ENCODE data around the gene ZNF598.
"Not testable (repeated sequence)": the region's sequence is repeated elsewhere in the genome, so short reads cannot be mapped to it uniquely, and the experiment has no call there.

ZNF598 gene

GRCh38 chr16:2033909-2034695 is 24.5 kb upstream of the ZNF598 start:
- WGBS, 2 experiments = 87 to 90% methylated on average over 12 to 13 of the region's 32 CpGs
- not testable (repeated sequence) for H3K4me3 ChIP-seq (ENCODE audit: insufficient read depth, low read depth, low read length); H3K27me3 ChIP-seq (ENCODE audit: control insufficient read depth, insufficient read depth, low read length, poor library complexity, severe bottlenecking); H3K9me3 ChIP-seq (ENCODE audit: control insufficient read depth, low read length); H3K36me3 ChIP-seq (ENCODE audit: control insufficient read depth, insufficient read depth, low read length)
- peak overlapping the region; percentile 1 for H3K27ac ChIP-seq (ENCODE audit: insufficient read depth, low read depth, low read length, poor library complexity, severe bottlenecking)
- peaks cover 18% of the 10 kb centered on the region for H3K4me1 ChIP-seq (ENCODE audit: control insufficient read depth, insufficient read depth, low read length)

- Histone ChIP-seq H3K27ac (ENCODE audit: insufficient read depth, low read depth, low read length, poor library complexity, severe bottlenecking) (peak overlapping the region; percentile 1), H3K36me3 (ENCODE audit: control insufficient read depth, insufficient read depth, low read length) (no peaks in the 10 kb centered on the region), H3K27me3 (ENCODE audit: control insufficient read depth, insufficient read depth, low read length, poor library complexity, severe bottlenecking) (peaks cover 6% of the 10 kb centered on the region), H3K9me3 (ENCODE audit: control insufficient read depth, low read length) (no peaks in the 10 kb centered on the region), H3K4me3 (ENCODE audit: insufficient read depth, low read depth, low read length) (no peak overlapping the region), H3K4me1 (ENCODE audit: control insufficient read depth, insufficient read depth, low read length) (peaks cover 18% of the 10 kb centered on the region)
- WGBS, 2 experiments = 70 to 72% methylated on average over 37 of the region's 37 CpGs
These were observed 23.7 kb upstream of the ZNF598 start for GRCh38 chr16:2033057-2033908.

GRCh38 chr16:2032285-2033056 is 22.9 kb upstream of the ZNF598 start:
- Histone ChIP-seq H3K9me3 (ENCODE audit: control insufficient read depth, low read length) (no peaks in the 10 kb centered on the region), H3K4me1 (ENCODE audit: control insufficient read depth, insufficient read depth, low read length) (peaks cover 18% of the 10 kb centered on the region), H3K4me3 (ENCODE audit: insufficient read depth, low read depth, low read length) (no peak overlapping the region), H3K27me3 (ENCODE audit: control insufficient read depth, insufficient read depth, low read length, poor library complexity, severe bottlenecking) (peaks cover 14% of the 10 kb centered on the region), H3K36me3 (ENCODE audit: control insufficient read depth, insufficient read depth, low read length) (no peaks in the 10 kb centered on the region), H3K27ac (ENCODE audit: insufficient read depth, low read depth, low read length, poor library complexity, severe bottlenecking) (no peak overlapping the region)
- 92 to 94% methylated on average over 15 of the region's 15 CpGs for WGBS, 2 experiments

GRCh38 chr16:2031081-2031577 is 21.5 kb upstream of the ZNF598 start:
- H3K4me3 ChIP-seq (ENCODE audit: insufficient read depth, low read depth, low read length) = no peak overlapping the region
- H3K9me3 ChIP-seq (ENCODE audit: control insufficient read depth, low read length) = no peaks in the 10 kb centered on the region
- WGBS, 2 experiments = 92 to 93% methylated on average over 11 of the region's 11 CpGs
- peaks cover 18% of the 10 kb centered on the region for H3K4me1 ChIP-seq (ENCODE audit: control insufficient read depth, insufficient read depth, low read length)
- H3K36me3 ChIP-seq (ENCODE audit: control insufficient read depth, insufficient read depth, low read length) = no peaks in the 10 kb centered on the region
- H3K27me3 ChIP-seq (ENCODE audit: control insufficient read depth, insufficient read depth, low read length, poor library complexity, severe bottlenecking) = peaks cover 27% of the 10 kb centered on the region
- no peak overlapping the region for H3K27ac ChIP-seq (ENCODE audit: insufficient read depth, low read depth, low read length, poor library complexity, severe bottlenecking)

DNA sequence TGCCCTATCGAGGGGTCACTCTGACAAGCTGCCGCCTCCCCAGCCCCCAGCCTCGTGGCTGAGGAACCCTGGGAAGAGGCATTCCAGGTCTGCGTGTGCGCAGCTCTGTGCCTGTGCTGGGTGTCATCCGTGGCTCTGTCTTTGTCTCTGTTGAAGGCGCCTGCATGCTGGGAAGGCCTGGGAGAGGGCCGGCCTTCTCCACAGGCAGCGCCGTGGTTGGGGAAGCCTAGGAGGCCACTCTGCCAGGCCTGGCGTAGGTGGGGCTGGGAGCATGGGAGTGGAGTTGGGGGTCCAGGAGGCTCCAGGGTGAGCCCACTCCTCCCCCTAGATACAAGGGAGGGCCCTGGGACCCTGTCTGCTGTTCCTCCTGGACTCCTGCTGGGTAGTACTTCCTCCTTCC is 20.4 kb upstream of the ZNF598 start:
- H3K9me3 ChIP-seq (ENCODE audit: control insufficient read depth, low read length) = no peaks in the 10 kb centered on the region
- 86 to 88% methylated on average over 11 of the region's 11 CpGs for WGBS, 2 experiments
- H3K36me3 ChIP-seq (ENCODE audit: control insufficient read depth, insufficient read depth, low read length) = no peaks in the 10 kb centered on the region
- no peak overlapping the region for H3K27ac ChIP-seq (ENCODE audit: insufficient read depth, low read depth, low read length, poor library complexity, severe bottlenecking)
- H3K27me3 ChIP-seq (ENCODE audit: control insufficient read depth, insufficient read depth, low read length, poor library complexity, severe bottlenecking) = peaks cover 37% of the 10 kb centered on the region
- no peak overlapping the region for H3K4me3 ChIP-seq (ENCODE audit: insufficient read depth, low read depth, low read length)
- H3K4me1 ChIP-seq (ENCODE audit: control insufficient read depth, insufficient read depth, low read length) = peaks cover 12% of the 10 kb centered on the region

- 92 to 93% methylated on average over 22 of the region's 22 CpGs for WGBS, 2 experiments
- Histone ChIP-seq H3K4me3 (ENCODE audit: insufficient read depth, low read depth, low read length) (no peak overlapping the region), H3K27ac (ENCODE audit: insufficient read depth, low read depth, low read length, poor library complexity, severe bottlenecking) (no peak overlapping the region), H3K9me3 (ENCODE audit: control insufficient read depth, low read length) (no peaks in the 10 kb centered on the region), H3K27me3 (ENCODE audit: control insufficient read depth, insufficient read depth, low read length, poor library complexity, severe bottlenecking) (peaks cover 42% of the 10 kb centered on the region), H3K4me1 (ENCODE audit: control insufficient read depth, insufficient read depth, low read length) (peaks cover 11% of the 10 kb centered on the region), H3K36me3 (ENCODE audit: control insufficient read depth, insufficient read depth, low read length) (no peaks in the 10 kb centered on the region)
These were observed 19.7 kb upstream of the ZNF598 start for GRCh38 chr16:2029350-2029749.

GRCh38 chr16:2028620-2029220 is 19.1 kb upstream of the ZNF598 start:
- H3K27me3 ChIP-seq (ENCODE audit: control insufficient read depth, insufficient read depth, low read length, poor library complexity, severe bottlenecking) = peaks cover 49% of the 10 kb centered on the region
- 93 to 94% methylated on average over 18 of the region's 18 CpGs for WGBS, 2 experiments

GRCh38 chr16:2028146-2028545 is 18.5 kb upstream of the ZNF598 start:
- peaks cover 53% of the 10 kb centered on the region for H3K27me3 ChIP-seq (ENCODE audit: control insufficient read depth, insufficient read depth, low read length, poor library complexity, severe bottlenecking)
- H3K9me3 ChIP-seq (ENCODE audit: control insufficient read depth, low read length) = no peaks in the 10 kb centered on the region
- H3K27ac ChIP-seq (ENCODE audit: insufficient read depth, low read depth, low read length, poor library complexity, severe bottlenecking) = no peak overlapping the region
- H3K4me1 ChIP-seq (ENCODE audit: control insufficient read depth, insufficient read depth, low read length) = peaks cover under 1% of the 10 kb centered on the region
- no peak overlapping the region for H3K4me3 ChIP-seq (ENCODE audit: insufficient read depth, low read depth, low read length)
- no peaks in the 10 kb centered on the region for H3K36me3 ChIP-seq (ENCODE audit: control insufficient read depth, insufficient read depth, low read length)
- WGBS, 2 experiments = 93 to 96% methylated on average over 3 of the region's 3 CpGs

More at GRCh38 chr16:2028620-2029220, 19.1 kb upstream of the ZNF598 start:
- Histone ChIP-seq H3K9me3 (ENCODE audit: control insufficient read depth, low read length) (no peaks in the 10 kb centered on the region), H3K4me1 (ENCODE audit: control insufficient read depth, insufficient read depth, low read length) (peaks cover 7% of the 10 kb centered on the region), H3K36me3 (ENCODE audit: control insufficient read depth, insufficient read depth, low read length) (no peaks in the 10 kb centered on the region), H3K27ac (ENCODE audit: insufficient read depth, low read depth, low read length, poor library complexity, severe bottlenecking) (no peak overlapping the region), H3K4me3 (ENCODE audit: insufficient read depth, low read depth, low read length) (no peak overlapping the region)

- H3K4me3 ChIP-seq (ENCODE audit: insufficient read depth, low read depth, low read length) = peak overlapping the region; percentile 40
- H3K27ac ChIP-seq (ENCODE audit: insufficient read depth, low read depth, low read length, poor library complexity, severe bottlenecking) = no peak overlapping the region
- WGBS, 2 experiments = 13 to 14% methylated on average over 76 of the region's 76 CpGs
- H3K9me3 ChIP-seq (ENCODE audit: control insufficient read depth, low read length) = no peaks in the 10 kb centered on the region
- no peaks in the 10 kb centered on the region for H3K36me3 ChIP-seq (ENCODE audit: control insufficient read depth, insufficient read depth, low read length)
- H3K27me3 ChIP-seq (ENCODE audit: control insufficient read depth, insufficient read depth, low read length, poor library complexity, severe bottlenecking) = peaks cover 57% of the 10 kb centered on the region
- H3K4me1 ChIP-seq (ENCODE audit: control insufficient read depth, insufficient read depth, low read length) = no peaks in the 10 kb centered on the region
These were observed 17.7 kb upstream of the ZNF598 start for GRCh38 chr16:2027024-2028010.
